GM15510 (cell line): Measurements from ENCODE around the gene CLIC4.

Source experiments
- POLR2A ChIP-seq: IDR thresholded peaks from 3 replicates; pipeline ENCODE4 v1.6.1; 2011; ENCODE audit warnings: borderline replicate concordance; ENCODE audit not compliant: insufficient read length; ENCODE audit errors: extremely low read depth

The CLIC4 gene

GRCh38 chr1:24859063-24860010 lies 114.1 kb downstream of the CLIC4 start:
- no peak for TF ChIP-seq POLR2A

GRCh38 chr1:24860841-24861240 lies 115.6 kb downstream of the CLIC4 start:
- no peak for TF ChIP-seq POLR2A

GRCh38 chr1:24861821-24862727 lies 116.8 kb downstream of the CLIC4 start:
- TF ChIP-seq POLR2A = no peak

GRCh38 chr1:24862775-24863483 lies 117.7 kb downstream of the CLIC4 start:
- no peak for TF ChIP-seq POLR2A

- no peak for TF ChIP-seq POLR2A
Observed at GRCh38 chr1:24864370-24864777, 119.1 kb downstream of the CLIC4 start.

- no peak for TF ChIP-seq POLR2A
Observed at GRCh38 chr1:24865168-24865567, 119.9 kb downstream of the CLIC4 start.

- no peak for TF ChIP-seq POLR2A
Observed at GRCh38 chr1:24865587-24865986, 120.3 kb downstream of the CLIC4 start.

- no peak for TF ChIP-seq POLR2A
Observed at GRCh38 chr1:24866211-24867083, 121.2 kb downstream of the CLIC4 start.

GRCh38 chr1:24867084-24867870 lies 122.0 kb downstream of the CLIC4 start:
- TF ChIP-seq POLR2A = no peak

GRCh38 chr1:24868016-24868875 lies 123.0 kb downstream of the CLIC4 start:
- TF ChIP-seq POLR2A = no peak

- TF ChIP-seq POLR2A = no peak
Observed at GRCh38 chr1:24870551-24871195, 125.4 kb downstream of the CLIC4 start.
